Skeletal muscle satellite cell (primary cell): Measurements from ENCODE around the gene TSHR.
"Not testable (repeated sequence)": the region's sequence is repeated elsewhere in the genome, so short reads cannot be mapped to it uniquely, and the experiment has no call there.

ENCODE experiments used
- H3K27me3 ChIP-seq: 2 replicates; pipeline ENCODE4 v1.7.0; 2013; ENCODE audit warnings: low read length; ENCODE audit not compliant: control insufficient read depth, insufficient read depth
- H3K36me3 ChIP-seq: 2 replicates; pipeline ENCODE4 v1.7.0; 2013; ENCODE audit warnings: mild to moderate bottlenecking, control low read depth, low read length; ENCODE audit not compliant: insufficient read depth
- H3K4me1 ChIP-seq: 2 replicates; pipeline ENCODE4 v1.7.0; 2013; ENCODE audit warnings: low read length; ENCODE audit not compliant: control insufficient read depth, insufficient read depth
- H3K4me2 ChIP-seq: 2 replicates; pipeline ENCODE4 v1.7.0; 2013; ENCODE audit warnings: mild to moderate bottlenecking, low read length
- H3K4me3 ChIP-seq: 2 replicates; pipeline ENCODE4 v1.7.0; 2013; ENCODE audit warnings: low read length
- H3K9ac ChIP-seq: 2 replicates; pipeline ENCODE4 v1.7.0; 2013; ENCODE audit warnings: mild to moderate bottlenecking, low read depth, low read length, moderate library complexity
- H3K9me3 ChIP-seq: replicated peaks from 2 replicates; pipeline ENCODE4 v1.7.0; 2013; ENCODE audit warnings: mild to moderate bottlenecking, control low read depth, low read length

The TSHR gene

GRCh38 chr14:81005540-81006228, 50.3 kb downstream of the TSHR start:
- no peaks in the 10 kb centered on the region for H3K27me3 ChIP-seq
- H3K36me3 ChIP-seq, result no peaks in the 10 kb centered on the region
- H3K4me2 ChIP-seq, result no peak overlapping the region
- H3K4me3 ChIP-seq, result no peak overlapping the region
- no peaks in the 10 kb centered on the region for H3K9me3 ChIP-seq
- H3K4me1 ChIP-seq, result no peaks in the 10 kb centered on the region
- H3K9ac ChIP-seq, result no peak overlapping the region

GRCh38 chr14:81006266-81006665, 50.8 kb downstream of the TSHR start:
- H3K4me3 ChIP-seq, result no peak overlapping the region
- H3K4me1 ChIP-seq, result no peaks in the 10 kb centered on the region
- H3K9ac ChIP-seq, result no peak overlapping the region
- no peaks in the 10 kb centered on the region for H3K36me3 ChIP-seq
- H3K4me2 ChIP-seq, result no peak overlapping the region
- no peaks in the 10 kb centered on the region for H3K27me3 ChIP-seq
- no peaks in the 10 kb centered on the region for H3K9me3 ChIP-seq

DNA sequence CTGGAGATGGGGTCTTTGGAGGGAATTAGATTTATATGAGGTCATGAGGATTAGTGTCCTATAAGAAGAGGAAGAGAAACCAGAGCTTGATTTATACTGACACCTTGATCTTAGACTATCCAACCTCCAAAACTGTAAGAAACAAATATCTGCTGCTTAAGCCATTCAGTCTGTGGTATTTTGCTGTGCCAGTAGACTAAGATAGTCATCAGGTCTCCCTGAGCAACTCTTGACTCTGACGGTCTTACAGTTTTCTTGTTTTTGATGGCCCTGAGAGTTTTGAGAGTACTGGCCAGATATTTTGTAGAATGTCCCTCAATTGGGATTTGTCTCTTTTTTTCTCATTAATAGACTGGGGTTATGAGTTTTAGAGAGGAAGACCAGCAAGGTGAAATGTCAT, 51.7 kb downstream of the TSHR start:
- no peak overlapping the region for H3K4me3 ChIP-seq
- no peak overlapping the region for H3K4me2 ChIP-seq
- H3K4me1 ChIP-seq, result no peaks in the 10 kb centered on the region
- no peaks in the 10 kb centered on the region for H3K36me3 ChIP-seq
- no peaks in the 10 kb centered on the region for H3K27me3 ChIP-seq
- no peaks in the 10 kb centered on the region for H3K9me3 ChIP-seq
- H3K9ac ChIP-seq, result no peak overlapping the region

- H3K9me3 ChIP-seq, result no peaks in the 10 kb centered on the region
- no peak overlapping the region for H3K9ac ChIP-seq
- H3K4me1 ChIP-seq, result no peaks in the 10 kb centered on the region
- no peak overlapping the region for H3K4me3 ChIP-seq
- no peaks in the 10 kb centered on the region for H3K27me3 ChIP-seq
- H3K4me2 ChIP-seq, result no peak overlapping the region
- H3K36me3 ChIP-seq, result no peaks in the 10 kb centered on the region
Measured at GRCh38 chr14:81009346-81009745, 53.9 kb downstream of the TSHR start.

GRCh38 chr14:81018251-81018650, 62.8 kb downstream of the TSHR start:
- H3K27me3 ChIP-seq, result no peaks in the 10 kb centered on the region
- no peaks in the 10 kb centered on the region for H3K36me3 ChIP-seq
- H3K4me2 ChIP-seq, result no peak overlapping the region
- H3K9ac ChIP-seq, result no peak overlapping the region
- no peak overlapping the region for H3K4me3 ChIP-seq
- H3K9me3 ChIP-seq, result no peaks in the 10 kb centered on the region
- H3K4me1 ChIP-seq, result no peaks in the 10 kb centered on the region

- Histone ChIP-seq H3K9ac (no peak overlapping the region), H3K36me3 (no peaks in the 10 kb centered on the region), H3K27me3 (no peaks in the 10 kb centered on the region), H3K4me2 (no peak overlapping the region), H3K4me1 (no peaks in the 10 kb centered on the region), H3K4me3 (no peak overlapping the region), H3K9me3 (no peaks in the 10 kb centered on the region)
Measured at GRCh38 chr14:81018684-81019083, 63.3 kb downstream of the TSHR start.

GRCh38 chr14:81019113-81019512, 63.7 kb downstream of the TSHR start:
- H3K27me3 ChIP-seq, H3K4me3 ChIP-seq, H3K4me2 ChIP-seq, H3K36me3 ChIP-seq, H3K9ac ChIP-seq, H3K9me3 ChIP-seq, H3K4me1 ChIP-seq: not testable (repeated sequence)

- Histone ChIP-seq H3K9ac (no peak overlapping the region), H3K4me1 (no peaks in the 10 kb centered on the region), H3K36me3 (no peaks in the 10 kb centered on the region), H3K4me3 (no peak overlapping the region), H3K4me2 (no peak overlapping the region), H3K27me3 (no peaks in the 10 kb centered on the region), H3K9me3 (no peaks in the 10 kb centered on the region)
Measured at GRCh38 chr14:81023095-81023710, 67.8 kb downstream of the TSHR start.

DNA sequence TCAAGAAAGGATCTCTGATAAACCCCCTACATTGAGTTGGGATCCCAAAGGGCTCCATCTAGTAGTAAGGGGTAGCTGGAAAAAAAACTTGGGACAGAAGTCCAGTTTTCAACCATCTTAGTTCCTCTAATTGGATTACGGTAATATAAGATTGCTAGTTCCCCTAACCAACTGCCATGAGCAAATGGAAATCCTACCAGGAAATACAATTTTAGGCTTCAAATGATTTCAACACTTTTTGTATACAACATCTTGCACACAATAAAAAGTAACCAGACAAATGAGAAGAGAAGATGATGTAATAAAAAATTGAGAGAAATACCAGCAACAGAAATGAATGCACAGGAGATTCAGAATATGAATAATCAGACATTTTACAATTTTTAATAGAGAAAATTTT, 73.0 kb downstream of the TSHR start:
- H3K4me3 ChIP-seq, result no peak overlapping the region
- no peaks in the 10 kb centered on the region for H3K36me3 ChIP-seq
- H3K4me1 ChIP-seq, result no peaks in the 10 kb centered on the region
- no peak overlapping the region for H3K4me2 ChIP-seq
- no peaks in the 10 kb centered on the region for H3K9me3 ChIP-seq
- no peaks in the 10 kb centered on the region for H3K27me3 ChIP-seq
- no peak overlapping the region for H3K9ac ChIP-seq

GRCh38 chr14:81031488-81031887, 76.1 kb downstream of the TSHR start:
- Histone ChIP-seq H3K4me3 (no peak overlapping the region), H3K4me2 (no peak overlapping the region), H3K4me1 (no peaks in the 10 kb centered on the region), H3K9me3 (no peaks in the 10 kb centered on the region), H3K9ac (no peak overlapping the region), H3K27me3 (no peaks in the 10 kb centered on the region), H3K36me3 (no peaks in the 10 kb centered on the region)

DNA sequence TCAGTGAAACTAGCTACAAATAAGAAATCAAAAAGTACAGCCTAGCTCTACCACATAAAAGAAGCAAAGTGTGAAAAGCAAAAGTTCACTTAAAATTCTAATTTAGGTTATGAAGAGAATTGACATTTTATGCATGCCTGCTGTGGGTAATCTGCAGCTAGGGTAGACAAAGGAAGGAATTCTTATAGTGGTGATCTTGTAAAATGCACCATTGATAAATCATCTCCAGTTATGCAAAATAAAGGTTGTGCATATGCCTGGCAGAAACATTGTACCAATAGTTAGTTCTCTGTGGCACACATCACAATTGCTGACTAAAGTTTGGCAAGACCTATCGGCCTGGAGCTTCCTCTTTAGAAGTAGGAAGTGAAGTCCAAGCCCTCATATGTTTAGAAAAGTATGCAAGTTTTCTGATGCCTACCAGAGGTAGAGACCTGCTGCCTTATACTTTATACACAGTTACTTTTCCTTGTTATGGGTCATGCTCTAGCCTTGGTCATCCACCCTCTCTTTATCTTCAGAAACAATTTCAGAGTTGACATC, 78.3 kb downstream of the TSHR start:
- H3K4me3 ChIP-seq, result no peak overlapping the region
- H3K4me1 ChIP-seq, result no peaks in the 10 kb centered on the region
- H3K9me3 ChIP-seq, result no peaks in the 10 kb centered on the region
- no peak overlapping the region for H3K9ac ChIP-seq
- no peak overlapping the region for H3K4me2 ChIP-seq
- H3K36me3 ChIP-seq, result no peaks in the 10 kb centered on the region
- no peaks in the 10 kb centered on the region for H3K27me3 ChIP-seq

DNA sequence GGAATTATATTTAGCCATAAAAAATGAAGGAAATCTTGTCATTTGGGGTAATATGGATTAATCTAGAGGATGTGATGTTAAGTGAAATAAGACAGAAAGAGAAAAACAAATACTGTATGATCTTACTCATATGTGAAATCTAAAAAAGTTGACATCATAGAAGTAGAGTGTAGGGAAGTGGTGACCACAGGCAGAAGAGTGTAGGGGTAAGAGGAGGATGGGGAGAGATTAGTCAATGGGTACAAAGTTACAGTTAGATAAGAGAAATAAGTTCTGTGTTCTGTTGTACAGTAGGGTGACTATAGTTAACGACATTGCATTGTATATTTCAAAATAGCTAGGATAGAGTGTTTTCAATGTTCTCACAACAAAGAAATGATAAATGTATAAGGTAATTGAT, 87.0 kb downstream of the TSHR start:
- no peaks in the 10 kb centered on the region for H3K9me3 ChIP-seq
- no peak overlapping the region for H3K4me2 ChIP-seq
- H3K36me3 ChIP-seq, result no peaks in the 10 kb centered on the region
- H3K27me3 ChIP-seq, result no peaks in the 10 kb centered on the region
- no peak overlapping the region for H3K4me3 ChIP-seq
- H3K4me1 ChIP-seq, result no peaks in the 10 kb centered on the region
- no peak overlapping the region for H3K9ac ChIP-seq
